Testis (tissue), 2 donors: ENCODE measurements around the gene NDST4.

Source experiments
- CTCF ChIP-seq, 3 experiments: fragments of 450-650 bp in 2 of 3; fragments of 200-600 bp in 1 of 3; sonication (generic) in 1 of 3; IDR thresholded peaks; one replicate each; pipeline ENCODE4 v1.5.1; 2016 to 2019; ENCODE audit warnings: antibody characterized with exemption in 3 of 3, mild to moderate bottlenecking in 2 of 3, moderate library complexity in 1 of 3
- POLR2A ChIP-seq: fragments of 450-650 bp; IDR thresholded peaks from one replicate; pipeline ENCODE4 v1.6.1; 2017; ENCODE audit warnings: antibody characterized with exemption, mild to moderate bottlenecking, moderate library complexity

- TF ChIP-seq POLR2A (no peak), CTCF (IDR thresholded peaks at IDR 0.05) (no peak)
These were observed 301.7 kb downstream of the NDST4 start for GRCh38 chr4:114811564-114812301.
